Measurements from ENCODE around the gene SOD3.

Gene SOD3

DNA sequence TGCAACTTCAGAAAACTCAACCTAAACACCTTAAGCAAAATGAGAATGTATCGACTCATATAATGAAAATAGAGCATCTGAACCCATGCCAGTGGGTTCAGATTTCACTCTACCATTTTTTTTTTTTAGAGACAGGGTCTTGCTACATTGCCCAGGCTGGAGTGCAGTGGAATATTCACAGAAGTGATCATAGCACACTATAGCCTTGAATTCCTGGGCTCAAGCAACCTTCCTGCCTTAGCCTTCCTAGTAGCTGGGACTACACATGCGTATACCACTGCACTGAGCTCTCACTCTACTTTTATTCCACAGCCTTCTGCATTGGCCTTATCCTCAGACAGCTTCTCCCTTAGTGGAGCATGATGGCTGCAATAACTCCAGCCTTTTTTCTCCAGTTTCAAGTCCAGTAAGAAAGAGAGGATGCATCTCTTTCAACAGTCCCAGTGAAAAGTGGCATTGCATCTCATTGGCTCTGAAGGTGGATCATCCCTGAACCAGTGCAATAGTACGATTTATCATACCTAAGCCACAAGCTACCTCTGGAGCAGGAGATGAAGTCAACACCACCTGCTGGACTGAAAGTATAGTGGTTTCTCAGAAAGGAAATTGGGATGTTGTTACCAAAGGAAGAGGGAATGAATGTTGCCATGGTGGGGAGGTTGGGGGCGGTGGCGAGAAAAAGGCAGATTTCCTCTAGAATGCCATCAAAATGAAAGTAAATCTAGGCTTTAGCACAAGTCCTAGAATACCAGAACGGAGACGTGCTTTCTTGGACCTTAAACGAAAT is 2.0 kb upstream of the SOD3 start:
- Histone ChIP-seq H3K9me3 (ENCODE audit: control insufficient read depth, insufficient read depth, low read depth, low read length) (no peaks in the 10 kb centered on the region), H3K4me1 (ENCODE audit: control insufficient read depth, insufficient read depth, low read length) (no peaks in the 10 kb centered on the region), H3K36me3 (ENCODE audit: control insufficient read depth in 2 of 2, insufficient read depth in 1 of 2, low read length in 2 of 2) (no peaks in the 10 kb centered on the region), H3K4me3 (ENCODE audit: low read depth, low read length) (no peak overlapping the region), H3K27ac (ENCODE audit: extremely low read depth, low read depth, low read length) (no peak overlapping the region)
- TF ChIP-seq ZNF23 (tag by site-specific recombination; IDR thresholded peaks at IDR 0.05; ENCODE audit: borderline replicate concordance), result no peak
- no peak for TF ChIP-seq ZNF138 (tag by site-specific recombination; IDR thresholded peaks at IDR 0.05; ENCODE audit: borderline replicate concordance)
- no peak for TF ChIP-seq ZNF837 (tag by site-specific recombination; IDR thresholded peaks at IDR 0.05)
- no peak for TF ChIP-seq ZNF561 (tag by site-specific recombination; IDR thresholded peaks at IDR 0.05; ENCODE audit: borderline replicate concordance)
- no peak for TF ChIP-seq RBAK (tag by site-specific recombination; IDR thresholded peaks at IDR 0.05)
- no peak for TF ChIP-seq ZNF394 (tag by site-specific recombination; IDR thresholded peaks at IDR 0.05; ENCODE audit: borderline replicate concordance)
- TF ChIP-seq ZNF600 (tag by site-specific recombination; IDR thresholded peaks at IDR 0.05), result no peak
- TF ChIP-seq ZNF175 (tag by site-specific recombination; IDR thresholded peaks at IDR 0.05), result no peak
- no peak for TF ChIP-seq ZNF274 (IDR thresholded peaks at IDR 0.05; ENCODE audit: low read length)
- TF ChIP-seq ZNF274 (tag by site-specific recombination; IDR thresholded peaks at IDR 0.05; ENCODE audit: borderline replicate concordance), result no peak
- TF ChIP-seq ZNF19 (tag by site-specific recombination; IDR thresholded peaks at IDR 0.05; ENCODE audit: low read depth), result no peak
- TF ChIP-seq ZNF132 (tag by site-specific recombination; IDR thresholded peaks at IDR 0.05; ENCODE audit: borderline replicate concordance), result no peak
- TF ChIP-seq, protein P1, sequence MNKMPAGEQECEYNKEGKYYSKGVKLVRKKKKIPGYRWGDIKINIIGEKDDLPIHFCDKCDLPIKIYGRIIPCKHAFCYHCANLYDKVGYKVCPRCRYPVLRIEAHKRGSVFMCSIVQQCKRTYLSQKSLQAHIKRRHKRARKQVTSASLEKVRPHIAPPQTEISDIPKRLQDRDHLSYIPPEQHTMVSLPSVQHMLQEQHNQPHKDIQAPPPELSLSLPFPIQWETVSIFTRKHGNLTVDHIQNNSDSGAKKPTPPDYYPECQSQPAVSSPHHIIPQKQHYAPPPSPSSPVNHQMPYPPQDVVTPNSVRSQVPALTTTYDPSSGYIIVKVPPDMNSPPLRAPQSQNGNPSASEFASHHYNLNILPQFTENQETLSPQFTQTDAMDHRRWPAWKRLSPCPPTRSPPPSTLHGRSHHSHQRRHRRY (tag by site-specific recombination; IDR thresholded peaks at IDR 0.05), result no peak
- TF ChIP-seq ZNF777 (tag by site-specific recombination; IDR thresholded peaks at IDR 0.05; ENCODE audit: borderline replicate concordance), result no peak
- no peak for TF ChIP-seq ZFP37 (tag by site-specific recombination; IDR thresholded peaks at IDR 0.05)
- TF ChIP-seq, protein P2, sequence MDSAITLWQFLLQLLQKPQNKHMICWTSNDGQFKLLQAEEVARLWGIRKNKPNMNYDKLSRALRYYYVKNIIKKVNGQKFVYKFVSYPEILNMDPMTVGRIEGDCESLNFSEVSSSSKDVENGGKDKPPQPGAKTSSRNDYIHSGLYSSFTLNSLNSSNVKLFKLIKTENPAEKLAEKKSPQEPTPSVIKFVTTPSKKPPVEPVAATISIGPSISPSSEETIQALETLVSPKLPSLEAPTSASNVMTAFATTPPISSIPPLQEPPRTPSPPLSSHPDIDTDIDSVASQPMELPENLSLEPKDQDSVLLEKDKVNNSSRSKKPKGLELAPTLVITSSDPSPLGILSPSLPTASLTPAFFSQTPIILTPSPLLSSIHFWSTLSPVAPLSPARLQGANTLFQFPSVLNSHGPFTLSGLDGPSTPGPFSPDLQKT (IDR thresholded peaks at IDR 0.05; ENCODE audit: borderline replicate concordance, low read depth, low read length), result no peak
- TF ChIP-seq ZNF473 (tag by site-specific recombination; IDR thresholded peaks at IDR 0.05), result no peak
- TF ChIP-seq, protein P3, sequence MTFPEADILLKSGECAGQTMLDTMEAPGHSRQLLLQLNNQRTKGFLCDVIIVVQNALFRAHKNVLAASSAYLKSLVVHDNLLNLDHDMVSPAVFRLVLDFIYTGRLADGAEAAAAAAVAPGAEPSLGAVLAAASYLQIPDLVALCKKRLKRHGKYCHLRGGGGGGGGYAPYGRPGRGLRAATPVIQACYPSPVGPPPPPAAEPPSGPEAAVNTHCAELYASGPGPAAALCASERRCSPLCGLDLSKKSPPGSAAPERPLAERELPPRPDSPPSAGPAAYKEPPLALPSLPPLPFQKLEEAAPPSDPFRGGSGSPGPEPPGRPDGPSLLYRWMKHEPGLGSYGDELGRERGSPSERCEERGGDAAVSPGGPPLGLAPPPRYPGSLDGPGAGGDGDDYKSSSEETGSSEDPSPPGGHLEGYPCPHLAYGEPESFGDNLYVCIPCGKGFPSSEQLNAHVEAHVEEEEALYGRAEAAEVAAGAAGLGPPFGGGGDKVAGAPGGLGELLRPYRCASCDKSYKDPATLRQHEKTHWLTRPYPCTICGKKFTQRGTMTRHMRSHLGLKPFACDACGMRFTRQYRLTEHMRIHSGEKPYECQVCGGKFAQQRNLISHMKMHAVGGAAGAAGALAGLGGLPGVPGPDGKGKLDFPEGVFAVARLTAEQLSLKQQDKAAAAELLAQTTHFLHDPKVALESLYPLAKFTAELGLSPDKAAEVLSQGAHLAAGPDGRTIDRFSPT (tag by site-specific recombination; IDR thresholded peaks at IDR 0.05), result no peak
- no peak for TF ChIP-seq ZFP41 (tag by site-specific recombination; IDR thresholded peaks at IDR 0.05; ENCODE audit: borderline replicate concordance)
- POLR2A ChIA-PET, result no interaction called here
- CTCF ChIA-PET, result interaction anchor here (0.6 to 1.2 kb wide), 2 partner anchors 11 to 760 kb away, joined by 3 read pairs; no protein-coding TSS in a partner anchor

DNA sequence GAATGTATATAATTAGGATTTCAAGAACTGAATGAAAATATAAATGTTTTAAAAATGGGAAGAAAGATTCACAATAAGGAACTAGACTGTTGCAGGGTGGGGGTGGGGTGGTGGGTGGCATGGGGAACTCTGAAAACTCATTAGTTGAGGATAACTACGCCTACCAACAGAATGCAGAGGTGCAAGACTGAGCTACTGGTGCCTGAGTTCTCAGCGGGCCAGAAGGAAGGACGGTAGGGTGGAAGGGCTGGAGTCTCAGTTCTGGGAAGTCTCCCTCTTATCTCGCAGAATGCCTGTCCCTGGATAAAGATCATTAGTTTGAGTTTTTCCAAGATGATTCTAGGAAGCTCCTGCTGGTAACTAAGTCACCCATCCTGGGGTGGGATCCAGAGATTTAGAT is 1.3 kb upstream of the SOD3 start:
- TF ChIP-seq, protein P4, sequence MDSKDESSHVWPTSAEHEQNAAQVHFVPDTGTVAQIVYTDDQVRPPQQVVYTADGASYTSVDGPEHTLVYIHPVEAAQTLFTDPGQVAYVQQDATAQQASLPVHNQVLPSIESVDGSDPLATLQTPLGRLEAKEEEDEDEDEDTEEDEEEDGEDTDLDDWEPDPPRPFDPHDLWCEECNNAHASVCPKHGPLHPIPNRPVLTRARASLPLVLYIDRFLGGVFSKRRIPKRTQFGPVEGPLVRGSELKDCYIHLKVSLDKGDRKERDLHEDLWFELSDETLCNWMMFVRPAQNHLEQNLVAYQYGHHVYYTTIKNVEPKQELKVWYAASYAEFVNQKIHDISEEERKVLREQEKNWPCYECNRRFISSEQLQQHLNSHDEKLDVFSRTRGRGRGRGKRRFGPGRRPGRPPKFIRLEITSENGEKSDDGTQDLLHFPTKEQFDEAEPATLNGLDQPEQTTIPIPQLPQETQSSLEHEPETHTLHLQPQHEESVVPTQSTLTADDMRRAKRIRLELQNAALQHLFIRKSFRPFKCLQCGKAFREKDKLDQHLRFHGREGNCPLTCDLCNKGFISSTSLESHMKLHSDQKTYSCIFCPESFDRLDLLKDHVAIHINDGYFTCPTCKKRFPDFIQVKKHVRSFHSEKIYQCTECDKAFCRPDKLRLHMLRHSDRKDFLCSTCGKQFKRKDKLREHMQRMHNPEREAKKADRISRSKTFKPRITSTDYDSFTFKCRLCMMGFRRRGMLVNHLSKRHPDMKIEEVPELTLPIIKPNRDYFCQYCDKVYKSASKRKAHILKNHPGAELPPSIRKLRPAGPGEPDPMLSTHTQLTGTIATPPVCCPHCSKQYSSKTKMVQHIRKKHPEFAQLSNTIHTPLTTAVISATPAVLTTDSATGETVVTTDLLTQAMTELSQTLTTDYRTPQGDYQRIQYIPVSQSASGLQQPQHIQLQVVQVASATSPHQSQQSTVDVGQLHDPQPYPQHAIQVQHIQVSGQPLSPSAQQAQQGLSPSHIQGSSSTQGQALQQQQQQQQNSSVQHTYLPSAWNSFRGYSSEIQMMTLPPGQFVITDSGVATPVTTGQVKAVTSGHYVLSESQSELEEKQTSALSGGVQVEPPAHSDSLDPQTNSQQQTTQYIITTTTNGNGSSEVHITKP (tag by site-specific recombination; IDR thresholded peaks at IDR 0.05), result no peak
- TF ChIP-seq ZSCAN23 (tag by site-specific recombination; IDR thresholded peaks at IDR 0.05) (no peak), ZNF239 (tag by site-specific recombination; IDR thresholded peaks at IDR 0.05) (no peak), ZNF37A (tag by site-specific recombination; IDR thresholded peaks at IDR 0.05) (no peak), ZNF433 (tag by site-specific recombination; IDR thresholded peaks at IDR 0.05; ENCODE audit: low read depth) (no peak), HOXC10 (CRISPR knock-in tag; IDR thresholded peaks at IDR 0.05) (no peak), ZNF585B (tag by site-specific recombination; IDR thresholded peaks at IDR 0.05) (no peak), ZNF302 (tag by site-specific recombination; IDR thresholded peaks at IDR 0.05; ENCODE audit: low read depth) (no peak), MYNN (tag by site-specific recombination; IDR thresholded peaks at IDR 0.05; ENCODE audit: borderline replicate concordance) (no peak), ZBTB17 (tag by site-specific recombination; IDR thresholded peaks at IDR 0.05) (no peak)
- POLR2A ChIA-PET, result no interaction called here
- Histone ChIP-seq H3K9me3 (ENCODE audit: control insufficient read depth, insufficient read depth, low read depth, low read length) (no peaks in the 10 kb centered on the region), H3K4me1 (ENCODE audit: control insufficient read depth, insufficient read depth, low read length) (no peaks in the 10 kb centered on the region), H3K4me3 (ENCODE audit: low read depth, low read length) (no peak overlapping the region), H3K27ac (ENCODE audit: extremely low read depth, low read depth, low read length) (no peak overlapping the region), H3K36me3 (ENCODE audit: control insufficient read depth in 2 of 2, insufficient read depth in 1 of 2, low read length in 2 of 2) (no peaks in the 10 kb centered on the region)
- CTCF ChIA-PET, result interaction anchor here (0.6 to 1.0 kb wide), 2 partner anchors 25 to 761 kb away, joined by 3 to 4 read pairs; no protein-coding TSS in a partner anchor

Data from HEK293 (cell line).